Muscle of leg (tissue), 11 donors: Measurements from ENCODE around the gene VCAN. TPM values are rescaled to one million over a fixed set of nuclear protein-coding genes. Genes with fewer than 3 reads are reported as not detected.

Experiments used
- DNase-seq: peaks from one replicate; pipeline ENCODE4 v3.0.0; 2013
- H3K27ac ChIP-seq: one replicate; pipeline ENCODE4 v1.5.1; 2013; ENCODE audit warnings: mild to moderate bottlenecking, low read length, control low read depth
- H3K27me3 ChIP-seq: one replicate; pipeline ENCODE4 v1.6.1; 2013; ENCODE audit warnings: low read length; ENCODE audit not compliant: control insufficient read depth, insufficient read depth
- H3K36me3 ChIP-seq: one replicate; pipeline ENCODE4 v1.6.1; 2013; ENCODE audit warnings: low read length; ENCODE audit not compliant: control insufficient read depth, insufficient read depth
- H3K4me1 ChIP-seq: one replicate; pipeline ENCODE4 v1.6.1; 2013; ENCODE audit warnings: low read length; ENCODE audit not compliant: control insufficient read depth, insufficient read depth
- H3K4me3 ChIP-seq: one replicate; pipeline ENCODE4 v1.5.1; 2013; ENCODE audit warnings: low read length, control low read depth
- H3K9me3 ChIP-seq: replicated peaks from 2 replicates; pipeline ENCODE4 v1.6.1; 2013; ENCODE audit warnings: low read depth, low read length; ENCODE audit not compliant: control insufficient read depth
- WGBS: methylation state at CpG from one replicate; pipeline ENCODE4 v1.1.5; 2013; ENCODE audit warnings: missing lambda C conversion rate; ENCODE audit not compliant: insufficient coverage; 5-methylcytosine and 5-hydroxymethylcytosine counted together
- polyA plus RNA-seq, 8 donors: library from polyadenylated mRNA; unstranded; fragments of 120-200 nt; gene quantifications; one replicate each; pipeline versions ENCODE4 v1.2.1 to v1.2.3, GENCODE V29; 2013; ENCODE audit warnings: inconsistent platforms in 1 of 8, low replicate concordance in 1 of 8; ENCODE audit not compliant: insufficient read length in 8 of 8, insufficient read depth in 1 of 8
- total RNA-seq: library from RNA; stranded (reverse); fragments of 120-200 nt; gene quantifications from one replicate; pipeline ENCODE4 v1.2.4, GENCODE V29; 2013

VCAN gene
- total and polyA plus RNA-seq, 9 donors, result 187 to 382 (median 256) TPM

DNA sequence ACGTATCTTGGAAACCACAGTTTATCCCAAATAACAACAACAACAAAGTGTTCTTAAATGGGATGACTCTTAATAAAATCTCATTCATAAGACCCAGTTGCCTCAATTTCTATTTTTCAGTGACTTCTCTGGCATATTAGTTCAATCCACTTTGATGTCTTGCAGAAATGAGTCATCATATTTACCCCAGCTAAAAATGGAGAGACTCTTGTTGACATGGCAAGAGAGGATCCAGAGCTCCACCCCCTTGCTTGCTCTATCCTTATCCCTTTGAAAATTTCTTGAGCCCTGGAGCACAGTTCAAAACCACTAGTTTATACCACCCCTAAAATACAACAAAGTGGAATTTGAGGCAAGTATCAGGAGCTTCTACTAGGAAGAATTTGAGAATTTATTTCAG is 20.8 kb downstream of the VCAN start:
- WGBS, result no CpG with 5 or more reads among the region's 1 CpG
- Histone ChIP-seq H3K9me3 (no peaks in the 10 kb centered on the region), H3K4me3 (no peak overlapping the region), H3K4me1 (no peaks in the 10 kb centered on the region), H3K27ac (no peak overlapping the region), H3K36me3 (peaks cover 21% of the 10 kb centered on the region), H3K27me3 (no peaks in the 10 kb centered on the region)
- DNase-seq, result no peak

DNA sequence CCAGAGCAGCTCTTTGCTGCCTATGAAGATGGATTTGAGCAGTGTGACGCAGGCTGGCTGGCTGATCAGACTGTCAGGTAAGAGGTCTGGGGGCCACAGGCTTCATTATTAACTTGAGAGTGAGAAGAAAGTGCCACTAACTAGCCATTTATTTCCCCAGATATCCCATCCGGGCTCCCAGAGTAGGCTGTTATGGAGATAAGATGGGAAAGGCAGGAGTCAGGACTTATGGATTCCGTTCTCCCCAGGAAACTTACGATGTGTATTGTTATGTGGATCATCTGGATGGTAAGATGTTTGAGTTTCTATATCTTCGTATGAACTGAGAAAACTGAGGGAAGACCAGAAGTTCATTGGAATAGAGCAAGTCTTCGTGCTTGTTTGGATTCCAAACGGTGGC is 22.1 kb downstream of the VCAN start:
- no peak for DNase-seq
- no peaks in the 10 kb centered on the region for H3K9me3 ChIP-seq
- no peak overlapping the region for H3K4me3 ChIP-seq
- H3K27me3 ChIP-seq, result no peaks in the 10 kb centered on the region
- peaks cover 21% of the 10 kb centered on the region for H3K36me3 ChIP-seq
- H3K4me1 ChIP-seq, result no peaks in the 10 kb centered on the region
- no peak overlapping the region for H3K27ac ChIP-seq
- 92% methylated on average over 6 of the region's 7 CpGs for WGBS

DNA sequence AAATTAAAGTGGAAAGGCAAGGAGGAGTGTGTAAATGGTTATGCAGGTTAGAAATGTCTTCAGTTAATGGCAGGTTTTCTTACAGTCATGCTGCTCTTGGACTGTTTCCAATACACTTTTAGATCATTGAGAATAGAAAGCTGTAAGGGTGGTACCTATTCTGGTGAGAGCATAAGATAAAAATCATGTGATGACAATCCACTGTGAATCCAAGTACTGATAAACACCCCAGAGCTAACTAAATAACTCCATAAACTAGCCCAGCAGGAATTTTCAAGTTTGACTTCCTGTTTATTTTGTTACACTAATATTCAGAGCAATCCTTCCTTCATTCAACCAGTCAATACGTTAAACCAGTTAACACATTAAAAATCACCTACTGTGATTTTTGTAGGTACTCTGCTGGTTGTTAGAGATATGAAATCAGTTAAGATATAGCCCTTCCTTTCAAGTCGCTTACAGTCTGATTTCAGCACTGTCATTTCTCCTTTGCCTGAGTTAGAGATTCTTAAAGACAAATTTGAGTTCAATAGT is 22.6 kb downstream of the VCAN start:
- H3K4me1 ChIP-seq, result no peaks in the 10 kb centered on the region
- no peak overlapping the region for H3K4me3 ChIP-seq
- no peaks in the 10 kb centered on the region for H3K27me3 ChIP-seq
- no peaks in the 10 kb centered on the region for H3K9me3 ChIP-seq
- no peak overlapping the region for H3K27ac ChIP-seq
- 100% methylated on average over 1 of the region's 2 CpGs for WGBS
- peaks cover 24% of the 10 kb centered on the region for H3K36me3 ChIP-seq
- no peak for DNase-seq

DNA sequence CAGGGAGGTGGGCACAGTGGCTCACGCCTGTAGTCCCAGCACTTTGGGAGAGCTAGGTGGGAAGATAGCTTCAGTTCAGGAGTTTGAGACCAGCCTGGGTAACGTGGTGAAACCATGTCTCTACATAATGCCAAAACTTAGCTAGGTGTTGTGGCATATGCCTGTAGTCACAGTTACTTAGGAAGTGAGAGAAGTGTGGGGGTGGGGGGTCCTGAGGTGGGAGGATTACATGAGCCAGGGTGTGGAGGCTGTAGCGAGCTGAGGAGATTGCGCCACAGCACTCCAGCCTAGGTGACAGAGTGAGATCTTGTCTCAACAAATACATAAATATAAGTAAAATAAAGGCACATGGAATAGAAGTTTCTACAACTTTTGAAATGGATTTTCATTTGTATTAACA is 23.1 kb downstream of the VCAN start:
- DNase-seq, result no peak
- Histone ChIP-seq H3K36me3 (peaks cover 26% of the 10 kb centered on the region), H3K4me1 (no peaks in the 10 kb centered on the region), H3K9me3 (no peaks in the 10 kb centered on the region), H3K27ac (no peak overlapping the region), H3K27me3 (no peaks in the 10 kb centered on the region), H3K4me3 (no peak overlapping the region)
- WGBS, result no CpG with 5 or more reads among the region's 4 CpGs

DNA sequence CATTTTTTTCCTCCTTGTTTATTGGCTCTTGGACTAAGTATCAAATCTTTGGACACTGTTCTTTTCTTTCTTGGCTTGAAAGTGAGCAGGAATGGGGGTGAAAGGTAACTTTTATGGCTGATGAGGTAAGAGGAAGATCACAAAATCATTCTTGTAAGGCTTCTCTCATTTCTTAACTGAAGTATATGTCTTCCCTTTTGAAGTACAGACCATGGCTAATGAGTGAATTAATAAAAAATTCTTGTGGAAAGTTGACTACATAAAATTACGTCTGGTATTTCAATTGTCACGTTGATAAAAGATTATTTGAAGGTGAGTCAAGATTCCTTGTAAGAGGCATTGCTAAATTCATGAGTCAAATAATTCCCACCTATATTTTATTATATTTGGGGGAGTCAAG is 25.1 kb downstream of the VCAN start:
- WGBS, result no CpG with 5 or more reads among the region's 2 CpGs
- no peaks in the 10 kb centered on the region for H3K27me3 ChIP-seq
- no peak for DNase-seq
- no peak overlapping the region for H3K27ac ChIP-seq
- peaks cover 2% of the 10 kb centered on the region for H3K9me3 ChIP-seq
- H3K36me3 ChIP-seq, result peaks cover 26% of the 10 kb centered on the region
- H3K4me1 ChIP-seq, result no peaks in the 10 kb centered on the region
- no peak overlapping the region for H3K4me3 ChIP-seq

DNA sequence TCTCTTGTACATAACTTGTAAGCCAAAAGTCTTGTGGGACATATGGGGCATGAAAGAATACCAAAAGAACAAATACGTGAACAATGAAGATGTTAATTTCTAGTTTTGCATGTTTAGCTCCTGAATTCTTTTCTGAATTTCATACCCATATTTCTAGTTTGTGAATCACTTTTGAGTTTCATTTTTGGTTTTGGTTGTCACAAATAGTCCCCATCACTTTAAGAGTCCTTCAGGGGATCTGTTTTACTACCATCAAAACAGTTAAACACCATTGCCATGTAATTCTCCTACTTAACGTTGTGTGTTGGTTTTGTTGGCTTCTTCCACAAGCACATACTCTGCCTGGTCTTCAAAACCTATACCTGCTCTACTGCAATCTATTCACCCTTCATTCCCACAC is 27.0 kb downstream of the VCAN start:
- Histone ChIP-seq H3K4me1 (no peaks in the 10 kb centered on the region), H3K27me3 (no peaks in the 10 kb centered on the region), H3K4me3 (no peak overlapping the region), H3K27ac (no peak overlapping the region), H3K9me3 (peaks cover 2% of the 10 kb centered on the region), H3K36me3 (peaks cover 20% of the 10 kb centered on the region)
- 83% methylated on average over 1 of the region's 2 CpGs for WGBS
- no peak for DNase-seq

DNA sequence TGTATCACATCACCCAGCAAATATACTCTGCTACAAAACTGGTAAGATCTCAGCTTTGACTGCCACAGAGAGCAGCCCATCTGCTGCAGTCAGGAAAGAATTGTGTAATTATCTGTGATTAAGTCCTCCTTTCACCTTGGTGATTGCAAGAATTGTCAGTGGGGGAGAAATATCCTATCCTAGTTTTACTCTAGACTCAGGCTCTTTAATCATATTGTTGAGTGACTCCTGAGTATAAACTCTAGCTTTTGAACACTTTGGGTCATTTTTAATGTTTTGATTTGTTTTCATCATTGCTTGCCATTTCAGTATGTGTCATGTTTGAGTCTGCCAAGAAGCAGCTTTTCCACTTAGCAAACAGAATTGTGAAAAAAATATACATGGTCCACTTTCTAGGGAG is 32.1 kb downstream of the VCAN start:
- no peaks in the 10 kb centered on the region for H3K27me3 ChIP-seq
- H3K36me3 ChIP-seq, result peaks cover 17% of the 10 kb centered on the region
- no peaks in the 10 kb centered on the region for H3K4me1 ChIP-seq
- no peak overlapping the region for H3K4me3 ChIP-seq
- DNase-seq, result peak; percentile 52
- H3K9me3 ChIP-seq, result peaks cover 2% of the 10 kb centered on the region
- no peak overlapping the region for H3K27ac ChIP-seq

DNA sequence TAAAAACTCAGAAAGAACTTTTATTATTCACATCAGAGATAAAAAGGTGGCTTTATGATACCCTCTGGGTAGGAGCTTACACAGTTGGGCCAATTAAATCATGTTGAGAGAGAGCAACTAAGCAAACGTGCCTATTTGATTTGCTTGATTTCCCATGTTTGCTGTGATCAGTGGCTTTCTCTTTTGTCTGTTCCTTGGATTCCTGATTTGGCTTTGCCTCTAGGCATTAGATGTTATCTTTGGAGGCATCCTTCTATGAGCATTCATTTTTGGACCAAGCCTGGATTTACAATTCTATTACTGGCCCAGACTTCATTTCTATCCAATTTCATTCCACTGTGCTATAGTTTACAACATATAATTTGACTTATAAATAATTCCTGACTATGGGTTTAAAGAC is 35.9 kb downstream of the VCAN start:
- Histone ChIP-seq H3K27ac (no peak overlapping the region), H3K36me3 (peaks cover 16% of the 10 kb centered on the region), H3K4me1 (peaks cover 8% of the 10 kb centered on the region), H3K9me3 (no peaks in the 10 kb centered on the region), H3K4me3 (no peak overlapping the region), H3K27me3 (no peaks in the 10 kb centered on the region)
- 44% methylated on average over 1 of the region's 1 CpG for WGBS
- no peak for DNase-seq

DNA sequence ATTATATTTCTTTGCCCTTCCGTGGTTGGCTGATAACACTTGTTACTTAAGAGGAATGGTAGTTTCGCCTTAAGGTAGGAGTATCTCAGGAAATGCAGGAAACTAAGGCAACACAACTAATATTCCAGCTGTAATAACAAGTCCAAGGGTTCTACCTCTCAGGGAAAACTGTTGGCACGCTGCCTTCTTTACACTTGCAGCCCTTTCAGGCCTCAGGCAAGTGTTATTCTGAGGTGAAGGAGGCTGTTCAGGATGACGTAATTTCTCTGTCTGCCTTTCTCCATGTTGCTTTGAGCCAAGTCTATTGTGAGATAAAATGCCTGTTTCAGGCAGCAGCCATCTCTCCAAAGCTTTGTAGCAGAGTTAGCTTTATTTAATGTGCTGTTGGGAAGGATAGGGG is 38.0 kb downstream of the VCAN start:
- Histone ChIP-seq H3K4me3 (no peak overlapping the region), H3K9me3 (no peaks in the 10 kb centered on the region), H3K27me3 (no peaks in the 10 kb centered on the region), H3K36me3 (peaks cover 15% of the 10 kb centered on the region), H3K4me1 (peaks cover 8% of the 10 kb centered on the region), H3K27ac (peak overlapping the region; percentile 70)
- WGBS, result no CpG with 5 or more reads among the region's 4 CpGs
- DNase-seq, result peak; percentile 86

DNA sequence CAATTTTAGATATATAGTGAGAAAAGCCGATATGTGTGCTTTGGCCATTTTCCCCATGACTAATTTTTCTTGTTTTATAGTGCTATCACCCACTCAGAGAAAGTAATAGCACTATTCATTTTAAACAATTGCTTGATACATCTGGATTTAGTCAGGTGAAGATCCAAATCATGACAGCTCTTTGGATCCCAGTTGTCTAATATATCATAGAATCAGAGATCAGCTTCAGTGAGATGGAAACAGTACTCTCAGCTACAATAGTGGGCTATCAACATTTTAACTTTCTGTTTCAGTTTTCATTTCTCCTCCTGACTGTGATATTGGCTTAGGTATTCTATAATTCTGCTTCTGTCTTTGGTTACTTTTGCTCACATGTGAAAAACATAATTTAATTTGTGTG is 38.7 kb downstream of the VCAN start:
- Histone ChIP-seq H3K4me1 (peaks cover 8% of the 10 kb centered on the region), H3K27ac (peak overlapping the region; percentile 70), H3K27me3 (no peaks in the 10 kb centered on the region), H3K4me3 (no peak overlapping the region), H3K9me3 (no peaks in the 10 kb centered on the region), H3K36me3 (peaks cover 14% of the 10 kb centered on the region)
- WGBS, result no CpG with 5 or more reads among the region's 1 CpG
- DNase-seq, result peak; percentile 66

DNA sequence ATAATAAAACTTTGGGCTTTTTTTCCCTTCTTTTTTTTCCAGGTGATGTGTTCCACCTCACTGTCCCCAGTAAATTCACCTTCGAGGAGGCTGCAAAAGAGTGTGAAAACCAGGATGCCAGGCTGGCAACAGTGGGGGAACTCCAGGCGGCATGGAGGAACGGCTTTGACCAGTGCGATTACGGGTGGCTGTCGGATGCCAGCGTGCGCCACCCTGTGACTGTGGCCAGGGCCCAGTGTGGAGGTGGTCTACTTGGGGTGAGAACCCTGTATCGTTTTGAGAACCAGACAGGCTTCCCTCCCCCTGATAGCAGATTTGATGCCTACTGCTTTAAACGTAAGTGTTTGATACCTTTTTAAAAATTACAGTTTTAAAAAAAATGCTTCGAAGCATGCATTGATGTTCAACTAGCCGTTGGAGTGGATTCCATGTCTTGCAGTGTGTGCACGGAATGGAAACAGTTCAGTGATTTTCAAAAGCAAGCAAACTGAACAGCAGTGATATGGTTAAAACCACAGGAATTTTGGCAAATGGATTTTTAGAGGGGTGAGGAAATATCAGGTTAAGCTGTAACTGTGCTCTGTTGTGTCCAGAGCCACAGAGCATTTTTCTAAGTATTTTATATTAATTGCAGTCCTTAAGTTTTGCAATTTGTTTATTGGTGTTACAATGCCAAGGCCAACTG is 40.7 kb downstream of the VCAN start:
- Histone ChIP-seq H3K4me1 (peaks cover 8% of the 10 kb centered on the region), H3K27me3 (no peaks in the 10 kb centered on the region), H3K27ac (no peak overlapping the region), H3K9me3 (no peaks in the 10 kb centered on the region), H3K4me3 (no peak overlapping the region), H3K36me3 (peaks cover 10% of the 10 kb centered on the region)
- 91% methylated on average over 10 of the region's 13 CpGs for WGBS
- no peak for DNase-seq
